Measurements from ENCODE around the gene VCL.

VCL gene

GRCh38 chr10:74039561-74040145 is 41.7 kb downstream of the VCL start:
- DNase-seq (ENCODE audit: low read depth), result peak; percentile 49

GRCh38 chr10:74040200-74041126 is 42.5 kb downstream of the VCL start:
- DNase-seq (ENCODE audit: low read depth), result peak; percentile 29
- H3K4me3 ChIP-seq (ENCODE audit: low read depth, low read length), result no peak overlapping the region
- TF ChIP-seq POLR2A (IDR thresholded peaks at IDR 0.05; ENCODE audit: extremely low read depth, insufficient read length), result no peak

More at GRCh38 chr10:74039561-74040145, 41.7 kb downstream of the VCL start:
- TF ChIP-seq MAX (IDR thresholded peaks at IDR 0.05; ENCODE audit: low read depth, low read length), result no peak
- no peak for TF ChIP-seq POLR2A (IDR thresholded peaks at IDR 0.05; ENCODE audit: extremely low read depth, insufficient read length)
- no peak for TF ChIP-seq MYC (IDR thresholded peaks at IDR 0.05; ENCODE audit: low read depth, low read length)
- TF ChIP-seq CTCF (IDR thresholded peaks at IDR 0.05; ENCODE audit: low read depth, low read length), result no peak
- no peak overlapping the region for H3K4me3 ChIP-seq (ENCODE audit: low read depth, low read length)

- no peak for TF ChIP-seq MAX (IDR thresholded peaks at IDR 0.05; ENCODE audit: low read depth, low read length)
- no peak for TF ChIP-seq MYC (IDR thresholded peaks at IDR 0.05; ENCODE audit: low read depth, low read length)
- TF ChIP-seq POLR2A (IDR thresholded peaks at IDR 0.05; ENCODE audit: extremely low read depth, insufficient read length), result no peak
- TF ChIP-seq CTCF (IDR thresholded peaks at IDR 0.05; ENCODE audit: low read depth, low read length), result no peak
- no peak overlapping the region for H3K4me3 ChIP-seq (ENCODE audit: low read depth, low read length)
- no peak for DNase-seq (ENCODE audit: low read depth)
Observed at GRCh38 chr10:74044419-74044818, 46.5 kb downstream of the VCL start.

GRCh38 chr10:74047304-74047703 is 49.4 kb downstream of the VCL start:
- peak; percentile 38 for DNase-seq (ENCODE audit: low read depth)
- no peak overlapping the region for H3K4me3 ChIP-seq (ENCODE audit: low read depth, low read length)
- TF ChIP-seq POLR2A (IDR thresholded peaks at IDR 0.05; ENCODE audit: extremely low read depth, insufficient read length) (no peak), CTCF (IDR thresholded peaks at IDR 0.05; ENCODE audit: low read depth, low read length) (no peak), MAX (IDR thresholded peaks at IDR 0.05; ENCODE audit: low read depth, low read length) (no peak), MYC (IDR thresholded peaks at IDR 0.05; ENCODE audit: low read depth, low read length) (no peak)

- TF ChIP-seq CTCF (IDR thresholded peaks at IDR 0.05; ENCODE audit: low read depth, low read length) (no peak), POLR2A (IDR thresholded peaks at IDR 0.05; ENCODE audit: extremely low read depth, insufficient read length) (no peak), MAX (IDR thresholded peaks at IDR 0.05; ENCODE audit: low read depth, low read length) (no peak), MYC (IDR thresholded peaks at IDR 0.05; ENCODE audit: low read depth, low read length) (no peak)
- H3K4me3 ChIP-seq (ENCODE audit: low read depth, low read length), result no peak overlapping the region
- peak; percentile 89 for DNase-seq (ENCODE audit: low read depth)
Observed at GRCh38 chr10:74047871-74048270, 50.0 kb downstream of the VCL start.

GRCh38 chr10:74048433-74048832 is 50.5 kb downstream of the VCL start:
- no peak for DNase-seq (ENCODE audit: low read depth)
- TF ChIP-seq CTCF (IDR thresholded peaks at IDR 0.05; ENCODE audit: low read depth, low read length), result no peak
- no peak for TF ChIP-seq MAX (IDR thresholded peaks at IDR 0.05; ENCODE audit: low read depth, low read length)
- no peak for TF ChIP-seq POLR2A (IDR thresholded peaks at IDR 0.05; ENCODE audit: extremely low read depth, insufficient read length)
- no peak for TF ChIP-seq MYC (IDR thresholded peaks at IDR 0.05; ENCODE audit: low read depth, low read length)
- no peak overlapping the region for H3K4me3 ChIP-seq (ENCODE audit: low read depth, low read length)
